Endodermal cell (in vitro differentiated cells): ENCODE data around the gene TRIM14. TPM values are rescaled to one million over a fixed set of nuclear protein-coding genes. Genes with fewer than 3 reads are reported as not detected.
"Not testable (repeated sequence)": the region's sequence is repeated elsewhere in the genome, so short reads cannot be mapped to it uniquely, and the experiment has no call there.

ENCODE experiments used
- DNase-seq: peaks from one replicate; pipeline ENCODE4 v3.0.0-alpha.2; 2017
- H3K27ac ChIP-seq: 2 replicates; pipeline ENCODE4 v1.5.1; 2013; ENCODE audit warnings: mild to moderate bottlenecking, low read depth, low read length, moderate library complexity
- H3K27me3 ChIP-seq: 2 replicates; pipeline ENCODE4 v1.6.1; 2013; ENCODE audit warnings: mild to moderate bottlenecking, low read length, moderate library complexity; ENCODE audit not compliant: insufficient read depth, control insufficient read depth, poor library complexity, severe bottlenecking
- H3K36me3 ChIP-seq: 2 replicates; pipeline ENCODE4 v1.7.0; 2013; ENCODE audit warnings: mild to moderate bottlenecking, low read length, moderate library complexity; ENCODE audit not compliant: control insufficient read depth, insufficient read depth
- H3K4me1 ChIP-seq: one replicate; pipeline ENCODE4 v1.7.0; 2013; ENCODE audit warnings: low read length; ENCODE audit not compliant: control insufficient read depth, insufficient read depth
- H3K4me3 ChIP-seq: 2 replicates; pipeline ENCODE4 v1.5.1; 2013; ENCODE audit warnings: mild to moderate bottlenecking, low read length, moderate library complexity
- H3K9ac ChIP-seq: 2 replicates; pipeline ENCODE4 v1.6.1; 2013; ENCODE audit warnings: mild to moderate bottlenecking, low read length, moderate library complexity; ENCODE audit not compliant: poor library complexity, severe bottlenecking; ENCODE audit errors: extremely low read depth
- H3K9me3 ChIP-seq: 2 replicates; pipeline ENCODE4 v1.6.1; 2013; ENCODE audit warnings: mild to moderate bottlenecking, low read length, moderate library complexity; ENCODE audit not compliant: control insufficient read depth
- H3K27ac Mint-ChIP-seq: 2 replicates; pipeline ENCODE4 v1.8.0; 2020; ENCODE audit warnings: mixed read lengths
- H3K27me3 Mint-ChIP-seq: 2 replicates; pipeline ENCODE4 v1.8.0; 2021; ENCODE audit warnings: mild to moderate bottlenecking, mixed read lengths; ENCODE audit not compliant: insufficient read depth
- H3K36me3 Mint-ChIP-seq: 2 replicates; pipeline ENCODE4 v1.8.0; 2020; ENCODE audit warnings: low read depth, mixed read lengths
- H3K4me1 Mint-ChIP-seq: 2 replicates; pipeline ENCODE4 v1.8.0; 2020; ENCODE audit warnings: mixed read lengths
- H3K4me3 Mint-ChIP-seq: 2 replicates; pipeline ENCODE4 v1.8.0; 2020; ENCODE audit warnings: mild to moderate bottlenecking, moderate library complexity, mixed read lengths
- H3K9me3 Mint-ChIP-seq: 2 replicates; pipeline ENCODE4 v1.8.0; 2020; ENCODE audit warnings: mild to moderate bottlenecking, mixed read lengths
- CTCF ChIP-seq: fragments of 200-600 bp; sonication (generic); conservative IDR thresholded peaks from 2 replicates; pipeline ENCODE4 v1.5.0; 2021; ENCODE audit warnings: antibody characterized with exemption, mild to moderate bottlenecking
- WGBS, 2 experiments: methylation state at CpG; one replicate each; pipeline versions ENCODE4 v1.1.5 to v1.1.7; 2013; ENCODE audit warnings: missing lambda C conversion rate in 2 of 2, mixed read lengths in 1 of 2; ENCODE audit not compliant: insufficient coverage in 1 of 2, insufficient read length in 1 of 2; 5-methylcytosine and 5-hydroxymethylcytosine counted together
- total RNA-seq, 2 donors: library from RNA; stranded (reverse); fragmentation: NEBNext Ultra II Directional in 1 of 2; extraction: Animal tissue kit (Norgen Biotek cat#: 25700) in 1 of 2; gene quantifications; 2 replicates in 1 of 2; 3 replicates in 1 of 2; pipeline ENCODE4 v1.2.1, GENCODE V29; 2021

Gene TRIM14
- total RNA-seq, 2 donors from 2014 or later = 3.1 to 5.1 TPM

GRCh38 chr9:98020476-98021145, 98.4 kb downstream of the TRIM14 start:
- DNase-seq = no peak
- no peaks in the 10 kb centered on the region for H3K9me3 Mint-ChIP-seq
- no peak overlapping the region for H3K9ac ChIP-seq
- no peak overlapping the region for H3K27ac Mint-ChIP-seq
- H3K27ac ChIP-seq = no peak overlapping the region
- H3K4me1 ChIP-seq = no peaks in the 10 kb centered on the region
- H3K27me3 Mint-ChIP-seq = no peaks in the 10 kb centered on the region
- H3K36me3 Mint-ChIP-seq = peaks cover 32% of the 10 kb centered on the region
- no peak overlapping the region for H3K4me3 Mint-ChIP-seq
- no peaks in the 10 kb centered on the region for H3K27me3 ChIP-seq
- H3K9me3 ChIP-seq = no peaks in the 10 kb centered on the region
- no peak overlapping the region for H3K4me3 ChIP-seq
- H3K4me1 Mint-ChIP-seq = peaks cover 5% of the 10 kb centered on the region
- WGBS, 2 experiments = 95 to 99% methylated on average over 6 to 8 of the region's 8 CpGs
- no peak for TF ChIP-seq CTCF
- H3K36me3 ChIP-seq = peaks cover 44% of the 10 kb centered on the region

GRCh38 chr9:98019869-98020268, 99.2 kb downstream of the TRIM14 start:
- H3K27ac ChIP-seq, H3K27me3 ChIP-seq, H3K9me3 Mint-ChIP-seq, H3K27ac Mint-ChIP-seq, DNase-seq, H3K4me3 Mint-ChIP-seq, H3K4me1 Mint-ChIP-seq, H3K27me3 Mint-ChIP-seq, H3K9ac ChIP-seq, H3K4me1 ChIP-seq, H3K4me3 ChIP-seq, H3K9me3 ChIP-seq: not testable (repeated sequence)
- H3K36me3 ChIP-seq = peaks cover 51% of the 10 kb centered on the region
- peaks cover 38% of the 10 kb centered on the region for H3K36me3 Mint-ChIP-seq
- 77 to 100% methylated on average over 2 to 5 of the region's 5 CpGs for WGBS, 2 experiments

Other genes starting within 250 kb of the TRIM14 start
- 1 to 10 TPM; 4.9 to 7.2 TPM for gene TRMO, start 196.7 kb downstream of the TRIM14 start, total RNA-seq
- not detected for gene HEMGN, start 181.1 kb downstream of the TRIM14 start, total RNA-seq
- gene ANP32B, start 135.9 kb downstream of the TRIM14 start, total RNA-seq = 100 to 1,000 TPM; 155 to 191 TPM
- gene NANS, start 62.5 kb downstream of the TRIM14 start, total RNA-seq = 10 to 100 TPM; 46.2 to 50.4 TPM
- gene CORO2A, start 73.4 kb upstream of the TRIM14 start, total RNA-seq = 10 to 100 TPM; 21.0 to 22.8 TPM
- 10 to 100 TPM in 1 of 2 donors, 1 to 10 TPM in 1; 8.1 to 10.4 TPM for gene TBC1D2, start 136.4 kb upstream of the TRIM14 start, total RNA-seq